ENCODE results near the gene PPM1N. TPM values are rescaled to one million over a fixed set of nuclear protein-coding genes. Genes with fewer than 3 reads are reported as not detected.

The PPM1N gene
- 2.3 TPM for total RNA-seq (2013)
- polyA plus RNA-seq = 1 to 10 TPM; 1.3 to 4.3 (median 2.7) TPM
- 0.69 and 1.4 TPM in 2 replicates for polyA minus RNA-seq
- total RNA-seq = 0.34 to 2.9 (median 1.4) reads per million in 11 experiments

GRCh38 chr19:45498411-45499195, at the start of gene PPM1N:
Gene PPM1N, plus strand, starts transcription at chr19:45498443. Its CDS starts 30 bp downstream, at chr19:45498473.
- WGBS (ENCODE audit: insufficient coverage) = 2% methylated on average over 89 of the region's 89 CpGs
- no peak within 1 kb of the TSS for H3K27ac ChIP-seq (ENCODE audit: low read depth in 1 of 2, low read length in 2 of 2)
- H3K4me2 ChIP-seq (replicated peaks; ENCODE audit: extremely low read depth, low read length, poor library complexity, severe bottlenecking) = peak within 1 kb of the TSS; percentile 95
- H4K20me1 ChIP-seq (ENCODE audit: insufficient read depth, low read length) = peaks cover 10% of the 10 kb centered on the region
- peaks cover 63 to 76% of the 10 kb centered on the region in 2 donors for H3K4me1 ChIP-seq (ENCODE audit: control insufficient read depth in 1 of 2, insufficient read depth in 2 of 2, low read length in 2 of 2)
- Mint-ChIP-seq H3K4me1 (peaks cover 56% of the 10 kb centered on the region), H3K36me3 (peaks cover 14 to 15% of the 10 kb centered on the region in 2 donors), H3K4me3 (peak within 1 kb of the TSS; percentile 71 to 94), H3K27ac (peak within 1 kb of the TSS in 6 of 7 donors; percentile 59 to 89 (median 66)), H3K9me3 (peaks cover 5 to 16% (median 10%) of the 10 kb centered on the region in 7 donors), H3K27me3 (ENCODE audit: low read depth in 3 of 3) (peaks cover 36 to 69% (median 59%) of the 10 kb centered on the region in 3 donors)
- H3K36me3 ChIP-seq (replicated peaks in 1 of 2; ENCODE audit: control insufficient read depth in 1 of 2, insufficient read depth in 2 of 2, low read length in 2 of 2) = no peaks in the 10 kb centered on the region
- peaks cover 15 to 42% of the 10 kb centered on the region in 2 donors for H3K27me3 ChIP-seq (ENCODE audit: control insufficient read depth in 2 of 2, insufficient read depth in 2 of 2, low read length in 2 of 2)
- intact Hi-C loops (cut with micrococcal nuclease) = loop anchor here in 1 of 2 donors (10.0 kb wide), 1 partner anchor 186 kb away; no protein-coding TSS in a partner anchor
- peak within 1 kb of the TSS; percentile 37 for H2AFZ ChIP-seq (ENCODE audit: insufficient read depth, low read depth, low read length, poor library complexity, severe bottlenecking)
- H3K9me3 ChIP-seq (replicated peaks in 1 of 2; ENCODE audit: control insufficient read depth in 1 of 2, insufficient read depth in 1 of 2, low read length in 2 of 2) = peaks cover 6 to 8% of the 10 kb centered on the region in 2 donors
- H3K9ac ChIP-seq (ENCODE audit: insufficient read depth, low read length, poor library complexity, severe bottlenecking) = no peak within 1 kb of the TSS
- peak in 2 of 3 donors; percentile 35 to 45 for DNase-seq
- no peaks in the 10 kb centered on the region for H3K79me2 ChIP-seq (ENCODE audit: insufficient read depth, low read length)
- H3K4me3 ChIP-seq (replicated peaks in 1 of 3; ENCODE audit: low read depth in 2 of 3, low read length in 3 of 3) = peak within 1 kb of the TSS in 1 of 3 experiments; percentile 69
- peak; percentile 37 for TF ChIP-seq CTCF (IDR thresholded peaks at IDR 0.05)

- no peaks in the 10 kb centered on the region for H3K79me2 ChIP-seq (ENCODE audit: insufficient read depth, low read length)
- no peaks in the 10 kb centered on the region for H3K9me3 ChIP-seq (replicated peaks in 1 of 2; ENCODE audit: control insufficient read depth in 1 of 2, insufficient read depth in 1 of 2, low read length in 2 of 2)
- no peaks in the 10 kb centered on the region for H4K20me1 ChIP-seq (ENCODE audit: insufficient read depth, low read length)
- TF ChIP-seq CTCF (IDR thresholded peaks at IDR 0.05) = no peak
- Mint-ChIP-seq H3K27ac (peak overlapping the region in 4 of 7 donors; percentile 53 to 99 (median 80)), H3K4me3 (peak overlapping the region in 1 of 2 donors; percentile 46), H3K27me3 (ENCODE audit: low read depth in 3 of 3) (peaks cover 14 to 28% (median 26%) of the 10 kb centered on the region in 3 donors), H3K9me3 (peaks cover 0 to 6% (median 2%) of the 10 kb centered on the region in 7 donors), H3K4me1 (peaks cover 51% of the 10 kb centered on the region), H3K36me3 (peaks cover 2 to 4% of the 10 kb centered on the region in 2 donors)
- H3K4me3 ChIP-seq (replicated peaks in 1 of 3; ENCODE audit: low read depth in 2 of 3, low read length in 3 of 3) = no peak overlapping the region
- H3K4me1 ChIP-seq (ENCODE audit: control insufficient read depth in 1 of 2, insufficient read depth in 2 of 2, low read length in 2 of 2) = peaks cover 36 to 48% of the 10 kb centered on the region in 2 donors
- intact Hi-C loops (cut with micrococcal nuclease) = no loop called here
- DNase-seq = no peak
- 85% methylated on average over 6 of the region's 7 CpGs for WGBS (ENCODE audit: insufficient coverage)
- H3K4me2 ChIP-seq (replicated peaks; ENCODE audit: extremely low read depth, low read length, poor library complexity, severe bottlenecking) = no peak overlapping the region
- H3K9ac ChIP-seq (ENCODE audit: insufficient read depth, low read length, poor library complexity, severe bottlenecking) = no peak overlapping the region
- H2AFZ ChIP-seq (ENCODE audit: insufficient read depth, low read depth, low read length, poor library complexity, severe bottlenecking) = no peak overlapping the region
- H3K27me3 ChIP-seq (ENCODE audit: control insufficient read depth in 2 of 2, insufficient read depth in 2 of 2, low read length in 2 of 2) = peaks cover 0 to 16% of the 10 kb centered on the region in 2 donors
- no peak overlapping the region for H3K27ac ChIP-seq (ENCODE audit: low read depth in 1 of 2, low read length in 2 of 2)
- no peaks in the 10 kb centered on the region for H3K36me3 ChIP-seq (replicated peaks in 1 of 2; ENCODE audit: control insufficient read depth in 1 of 2, insufficient read depth in 2 of 2, low read length in 2 of 2)
These were observed 49.4 kb upstream of the PPM1N start for GRCh38 chr19:45448887-45449299.

Measured in CD14-positive monocyte (primary cell).